Measurements from ENCODE around the gene FGF18. TPM values are rescaled to one million over a fixed set of nuclear protein-coding genes. Genes with fewer than 3 reads are reported as not detected.

Gene FGF18
- total RNA-seq, 1 donor from 2014 or later = 2.4 TPM

DNA sequence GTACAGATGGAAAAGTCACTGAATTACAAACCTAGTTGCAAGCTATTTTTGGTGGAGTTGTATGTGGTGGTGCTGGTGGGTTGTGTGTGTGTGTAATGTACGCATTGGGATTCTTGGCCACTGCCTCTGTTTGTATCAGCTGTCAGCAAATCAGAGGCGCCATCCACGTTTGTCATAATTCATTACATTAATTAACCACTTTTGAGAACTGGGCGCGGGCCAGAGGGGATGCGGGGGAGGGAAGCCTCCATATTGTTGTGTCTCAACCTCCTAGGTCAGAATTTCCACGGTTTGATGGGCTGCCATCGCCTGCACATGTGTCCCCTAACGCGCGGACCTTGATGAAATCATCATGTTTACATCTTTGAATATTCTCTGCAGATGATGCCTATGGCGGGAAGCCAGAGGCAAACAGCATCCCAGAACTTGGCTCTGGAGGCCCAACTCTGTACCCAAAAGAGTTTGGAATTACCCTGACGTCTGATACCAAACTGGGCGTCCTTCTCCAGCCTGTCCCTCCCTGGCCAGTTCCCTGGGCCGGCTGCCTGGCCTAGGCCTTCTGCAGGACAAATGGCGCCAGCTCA is 54.9 kb downstream of the FGF18 start:
- TF ChIP-seq CTCF (conservative IDR thresholded peaks at IDR 0.05) = no peak
- Mint-ChIP-seq H3K27me3 (ENCODE audit: low read depth) (no peaks in the 10 kb centered on the region), H3K4me3 (no peak overlapping the region), H3K9me3 (peaks cover 3% of the 10 kb centered on the region), H3K4me1 (peaks cover 7% of the 10 kb centered on the region), H3K27ac (ENCODE audit: unreplicated experiment) (no peak overlapping the region), H3K36me3 (ENCODE audit: low read depth) (no peaks in the 10 kb centered on the region)
- DNase-seq (ENCODE audit: low read depth, low spot score) = no peak

- Mint-ChIP-seq H3K9me3 (peaks cover 3% of the 10 kb centered on the region), H3K27ac (ENCODE audit: unreplicated experiment) (peak overlapping the region; percentile 20), H3K4me3 (no peak overlapping the region), H3K36me3 (ENCODE audit: low read depth) (no peaks in the 10 kb centered on the region), H3K27me3 (ENCODE audit: low read depth) (no peaks in the 10 kb centered on the region), H3K4me1 (no peaks in the 10 kb centered on the region)
- DNase-seq (ENCODE audit: low read depth, low spot score) = no peak
- TF ChIP-seq CTCF (conservative IDR thresholded peaks at IDR 0.05) = no peak
Observed at GRCh38 chr5:171475596-171475995, 56.1 kb downstream of the FGF18 start.

DNA sequence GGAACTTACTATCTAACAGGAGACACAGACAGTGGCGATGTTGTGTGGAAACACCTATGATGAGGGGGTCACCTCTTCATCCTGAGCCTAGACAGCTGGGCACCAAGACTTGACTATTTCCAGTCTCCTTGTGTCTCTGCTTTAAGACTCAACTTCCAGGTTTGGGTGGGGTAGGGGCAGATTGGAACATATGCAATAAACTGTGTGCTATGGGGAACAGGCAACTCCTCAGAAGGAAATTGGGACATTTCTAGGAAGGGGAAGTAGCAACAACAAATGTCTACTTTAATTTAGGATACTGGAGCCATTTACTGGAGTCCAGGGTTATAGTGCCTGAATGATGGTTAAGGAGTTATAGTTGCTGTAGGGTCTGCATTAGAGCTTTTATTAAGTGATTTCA is 57.3 kb downstream of the FGF18 start:
- no peak for DNase-seq (ENCODE audit: low read depth, low spot score)
- no peak overlapping the region for H3K4me3 Mint-ChIP-seq
- no peaks in the 10 kb centered on the region for H3K4me1 Mint-ChIP-seq
- TF ChIP-seq CTCF (conservative IDR thresholded peaks at IDR 0.05) = no peak
- H3K27ac Mint-ChIP-seq (ENCODE audit: unreplicated experiment) = no peak overlapping the region
- no peaks in the 10 kb centered on the region for H3K27me3 Mint-ChIP-seq (ENCODE audit: low read depth)
- H3K36me3 Mint-ChIP-seq (ENCODE audit: low read depth) = no peaks in the 10 kb centered on the region
- peaks cover 3% of the 10 kb centered on the region for H3K9me3 Mint-ChIP-seq

DNA sequence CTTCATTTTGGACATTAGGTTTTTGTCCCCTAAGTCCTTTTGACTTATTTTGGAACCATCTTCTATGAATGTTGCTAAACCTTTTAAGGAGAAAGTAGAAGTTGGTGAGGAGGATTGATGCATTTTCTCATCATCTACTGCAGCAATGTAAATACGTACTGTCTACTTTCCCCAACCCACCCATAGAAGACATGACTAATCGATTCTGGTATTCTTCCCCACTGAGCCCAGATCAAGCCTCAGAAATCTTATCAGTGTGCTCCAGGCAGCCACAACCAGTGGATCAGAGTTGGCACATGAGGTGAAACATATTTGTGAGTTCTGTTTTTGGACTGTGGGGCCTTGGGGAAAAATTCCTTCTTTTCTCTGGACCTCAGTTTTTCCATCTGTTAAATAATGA is 57.7 kb downstream of the FGF18 start:
- TF ChIP-seq CTCF (conservative IDR thresholded peaks at IDR 0.05) = no peak

DNA sequence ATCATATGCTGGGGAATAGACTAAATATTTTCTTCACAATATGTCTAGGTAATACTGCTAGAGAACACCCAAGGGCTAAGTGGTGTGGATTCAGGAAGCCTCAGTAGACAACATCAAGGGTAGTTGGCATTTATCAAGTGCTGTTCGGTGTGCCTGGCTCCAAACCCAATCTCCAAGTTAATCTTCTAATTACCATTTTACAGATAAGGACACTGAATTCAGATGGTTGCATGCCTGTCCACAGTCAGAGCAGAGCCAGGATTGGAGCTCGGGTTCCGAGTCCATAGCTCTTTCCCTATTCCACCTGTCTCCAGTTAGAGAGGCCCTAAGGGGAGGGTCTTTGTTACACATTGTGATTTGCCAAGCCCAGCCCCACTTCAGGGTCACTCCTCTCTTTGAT is 58.2 kb downstream of the FGF18 start:
- Mint-ChIP-seq H3K9me3 (no peaks in the 10 kb centered on the region), H3K27me3 (ENCODE audit: low read depth) (no peaks in the 10 kb centered on the region), H3K4me3 (no peak overlapping the region), H3K4me1 (no peaks in the 10 kb centered on the region), H3K27ac (ENCODE audit: unreplicated experiment) (no peak overlapping the region), H3K36me3 (ENCODE audit: low read depth) (no peaks in the 10 kb centered on the region)
- TF ChIP-seq CTCF (conservative IDR thresholded peaks at IDR 0.05) = no peak
- no peak for DNase-seq (ENCODE audit: low read depth, low spot score)

More for the DNA sequence above, 57.7 kb downstream of the FGF18 start:
- no peaks in the 10 kb centered on the region for H3K4me1 Mint-ChIP-seq
- no peak overlapping the region for H3K4me3 Mint-ChIP-seq
- H3K27ac Mint-ChIP-seq (ENCODE audit: unreplicated experiment) = no peak overlapping the region
- DNase-seq (ENCODE audit: low read depth, low spot score) = no peak
- no peaks in the 10 kb centered on the region for H3K27me3 Mint-ChIP-seq (ENCODE audit: low read depth)
- H3K36me3 Mint-ChIP-seq (ENCODE audit: low read depth) = no peaks in the 10 kb centered on the region
- H3K9me3 Mint-ChIP-seq = peaks cover 2% of the 10 kb centered on the region

Data from neural crest cell (in vitro differentiated cells).